ENCODE data around the gene GNG7. TPM values are rescaled to one million over a fixed set of nuclear protein-coding genes. Genes with fewer than 3 reads are reported as not detected.
A peak's percentile ranks its signal among the peaks of the same experiment; 100 is the strongest.

Gene GNG7
- total RNA-seq, 1 donor from 2014 or later, result 5.5 TPM

- TF ChIP-seq CTCF (IDR thresholded peaks at IDR 0.05), result no peak
- intact Hi-C loops (cut with DNase I), result no loop called here
- Histone ChIP-seq H3K27ac (no peak overlapping the region), H3K9me3 (no peaks in the 10 kb centered on the region), H3K36me3 (no peaks in the 10 kb centered on the region), H3K4me3 (peak overlapping the region; percentile 1), H3K4me1 (peaks cover 21% of the 10 kb centered on the region), H3K27me3 (no peaks in the 10 kb centered on the region)
- DNase-seq (no peak), ATAC-seq (peak; percentile 26)
These were observed 149.6 kb downstream of the GNG7 start for GRCh38 chr19:2552859-2553258.

DNA sequence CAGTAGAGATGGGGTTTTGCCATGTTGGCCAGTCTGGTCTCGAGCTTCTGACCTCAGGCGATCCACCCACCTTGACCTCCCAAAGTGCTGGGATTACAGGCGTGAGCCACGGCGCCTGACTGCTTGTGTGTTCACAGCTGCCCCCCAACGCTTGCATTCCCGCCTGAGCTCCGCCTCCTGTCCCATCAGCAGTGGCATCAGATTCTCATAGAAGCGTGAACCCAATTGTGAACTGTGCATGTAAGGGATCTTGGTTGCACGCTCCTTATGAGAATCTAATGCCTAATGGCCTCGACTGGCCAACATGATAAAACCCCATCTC, 150.7 kb downstream of the GNG7 start:
- intact Hi-C loops (cut with DNase I), result no loop called here
- TF ChIP-seq CTCF (IDR thresholded peaks at IDR 0.05), result no peak
- no peak overlapping the region for H3K27ac ChIP-seq
- H3K36me3 ChIP-seq, result no peaks in the 10 kb centered on the region
- no peak for DNase-seq
- peaks cover 31% of the 10 kb centered on the region for H3K4me1 ChIP-seq
- H3K4me3 ChIP-seq, result no peak overlapping the region
- H3K27me3 ChIP-seq, result no peaks in the 10 kb centered on the region
- no peaks in the 10 kb centered on the region for H3K9me3 ChIP-seq
- no peak for ATAC-seq

- H3K27ac ChIP-seq, result no peak overlapping the region
- H3K4me1 ChIP-seq, result peaks cover 36% of the 10 kb centered on the region
- intact Hi-C loops (cut with DNase I), result no loop called here
- no peaks in the 10 kb centered on the region for H3K9me3 ChIP-seq
- no peaks in the 10 kb centered on the region for H3K27me3 ChIP-seq
- no peak for ATAC-seq
- no peak overlapping the region for H3K4me3 ChIP-seq
- TF ChIP-seq CTCF (IDR thresholded peaks at IDR 0.05), result no peak
- DNase-seq, result no peak
- no peaks in the 10 kb centered on the region for H3K36me3 ChIP-seq
These were observed 151.2 kb downstream of the GNG7 start for GRCh38 chr19:2551172-2551863.

DNA sequence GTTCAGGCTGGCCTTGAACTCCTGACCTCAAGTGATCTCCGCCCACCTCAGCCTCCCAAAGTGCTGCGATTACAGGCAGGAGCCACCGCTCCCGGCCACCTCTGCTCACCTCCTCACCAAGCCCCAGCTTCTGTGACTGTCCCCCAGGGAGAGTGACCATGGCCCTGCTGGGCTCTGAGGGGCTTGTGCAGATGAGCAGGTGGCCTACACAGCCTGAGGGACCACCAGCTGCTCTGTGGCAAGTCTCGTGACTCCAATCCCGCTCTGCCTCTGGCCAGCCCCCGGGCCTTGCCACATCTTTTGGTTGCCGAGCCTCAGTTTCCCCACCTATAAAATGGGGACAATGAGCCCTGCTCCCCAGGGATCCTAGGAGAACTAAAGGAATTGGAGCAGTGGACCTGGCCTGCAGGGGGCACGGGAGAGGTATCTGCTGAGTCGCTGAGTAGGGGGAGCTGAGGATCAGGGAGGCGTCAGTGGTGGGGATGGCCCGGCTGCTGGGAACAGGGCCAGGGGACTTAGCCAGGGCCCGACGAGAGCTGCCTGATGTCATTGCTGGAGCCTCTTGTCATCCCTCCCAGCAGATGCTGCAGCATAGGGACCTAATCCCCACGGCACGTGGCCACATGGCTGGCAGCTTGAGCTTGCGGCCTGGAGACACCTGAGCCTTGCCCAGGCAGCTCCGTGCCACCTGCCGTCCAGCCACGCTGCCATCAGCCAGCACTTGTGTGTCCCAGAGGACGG, 151.9 kb downstream of the GNG7 start:
- H3K36me3 ChIP-seq, result no peaks in the 10 kb centered on the region
- no peaks in the 10 kb centered on the region for H3K9me3 ChIP-seq
- peaks cover 43% of the 10 kb centered on the region for H3K4me1 ChIP-seq
- intact Hi-C loops (cut with DNase I), result no loop called here
- H3K27ac ChIP-seq, result peak overlapping the region; percentile 71
- H3K27me3 ChIP-seq, result no peaks in the 10 kb centered on the region
- no peak for ATAC-seq
- no peak overlapping the region for H3K4me3 ChIP-seq
- peak; percentile 52 for DNase-seq
- no peak for TF ChIP-seq CTCF (IDR thresholded peaks at IDR 0.05)

GRCh38 chr19:2549701-2550191, 152.7 kb downstream of the GNG7 start:
- Histone ChIP-seq H3K27me3 (no peaks in the 10 kb centered on the region), H3K4me3 (no peak overlapping the region), H3K36me3 (no peaks in the 10 kb centered on the region), H3K9me3 (no peaks in the 10 kb centered on the region), H3K4me1 (peaks cover 49% of the 10 kb centered on the region), H3K27ac (peak overlapping the region; percentile 71)
- peak; percentile 84 for ATAC-seq
- DNase-seq, result peak; percentile 91
- intact Hi-C loops (cut with DNase I), result no loop called here
- no peak for TF ChIP-seq CTCF (IDR thresholded peaks at IDR 0.05)

Data from upper lobe of right lung (tissue), 1 donor.